Measurements from ENCODE around the gene CRTC2.
A peak's percentile ranks its signal among the peaks of the same experiment; 100 is the strongest.
"Not testable (repeated sequence)": the region's sequence is repeated elsewhere in the genome, so short reads cannot be mapped to it uniquely, and the experiment has no call there.

CRTC2 gene

GRCh38 chr1:153928245-153928644, 30.2 kb downstream of the CRTC2 start:
- no peak for DNase-seq (ENCODE audit: low read depth)

- DNase-seq (ENCODE audit: low read depth): no peak
Observed at GRCh38 chr1:153926405-153926804, 32.0 kb downstream of the CRTC2 start.

- DNase-seq (ENCODE audit: low read depth): peak; percentile 98
Observed at GRCh38 chr1:153922972-153923925, 35.2 kb downstream of the CRTC2 start, which contains the start of gene GATAD2B. TSS of gene GATAD2B (minus strand) at chr1:153922972. CDS start at chr1:153828347, 94,625 bp downstream.

- DNase-seq (ENCODE audit: low read depth): no peak
Observed at GRCh38 chr1:153922076-153922971, 36.1 kb downstream of the CRTC2 start.

GRCh38 chr1:153921803-153922075, 36.7 kb downstream of the CRTC2 start:
- no peak for DNase-seq (ENCODE audit: low read depth)

- no peak for DNase-seq (ENCODE audit: low read depth)
Observed at GRCh38 chr1:153921080-153921802, 37.2 kb downstream of the CRTC2 start.

- no peak for DNase-seq (ENCODE audit: low read depth)
Observed at GRCh38 chr1:153919876-153920852, 38.2 kb downstream of the CRTC2 start.

GRCh38 chr1:153916297-153916696, 42.1 kb downstream of the CRTC2 start:
- DNase-seq (ENCODE audit: low read depth): no peak

GRCh38 chr1:153912349-153912748, 46.1 kb downstream of the CRTC2 start:
- DNase-seq (ENCODE audit: low read depth): no peak

GRCh38 chr1:153910560-153910959, 47.9 kb downstream of the CRTC2 start:
- not testable (repeated sequence) for DNase-seq (ENCODE audit: low read depth)

GRCh38 chr1:153908071-153908470, 50.3 kb downstream of the CRTC2 start:
- DNase-seq (ENCODE audit: low read depth): no peak

- no peak for DNase-seq (ENCODE audit: low read depth)
Observed at GRCh38 chr1:153907134-153907533, 51.3 kb downstream of the CRTC2 start.

- no peak for DNase-seq (ENCODE audit: low read depth)
Observed at GRCh38 chr1:153906396-153906795, 52.0 kb downstream of the CRTC2 start.

GRCh38 chr1:153905908-153906307, 52.5 kb downstream of the CRTC2 start:
- not testable (repeated sequence) for DNase-seq (ENCODE audit: low read depth)

- no peak for DNase-seq (ENCODE audit: low read depth)
Observed at GRCh38 chr1:153903841-153904455, 54.5 kb downstream of the CRTC2 start.

GRCh38 chr1:153899509-153899908, 58.9 kb downstream of the CRTC2 start:
- no peak for DNase-seq (ENCODE audit: low read depth)
